ENCODE data around the gene GIT1. TPM values are rescaled to one million over a fixed set of nuclear protein-coding genes. Genes with fewer than 3 reads are reported as not detected.
A peak's percentile ranks its signal among the peaks of the same experiment; 100 is the strongest.

The GIT1 gene
- total RNA-seq, 1 experiment from 2014 or later = 16.8 TPM

DNA sequence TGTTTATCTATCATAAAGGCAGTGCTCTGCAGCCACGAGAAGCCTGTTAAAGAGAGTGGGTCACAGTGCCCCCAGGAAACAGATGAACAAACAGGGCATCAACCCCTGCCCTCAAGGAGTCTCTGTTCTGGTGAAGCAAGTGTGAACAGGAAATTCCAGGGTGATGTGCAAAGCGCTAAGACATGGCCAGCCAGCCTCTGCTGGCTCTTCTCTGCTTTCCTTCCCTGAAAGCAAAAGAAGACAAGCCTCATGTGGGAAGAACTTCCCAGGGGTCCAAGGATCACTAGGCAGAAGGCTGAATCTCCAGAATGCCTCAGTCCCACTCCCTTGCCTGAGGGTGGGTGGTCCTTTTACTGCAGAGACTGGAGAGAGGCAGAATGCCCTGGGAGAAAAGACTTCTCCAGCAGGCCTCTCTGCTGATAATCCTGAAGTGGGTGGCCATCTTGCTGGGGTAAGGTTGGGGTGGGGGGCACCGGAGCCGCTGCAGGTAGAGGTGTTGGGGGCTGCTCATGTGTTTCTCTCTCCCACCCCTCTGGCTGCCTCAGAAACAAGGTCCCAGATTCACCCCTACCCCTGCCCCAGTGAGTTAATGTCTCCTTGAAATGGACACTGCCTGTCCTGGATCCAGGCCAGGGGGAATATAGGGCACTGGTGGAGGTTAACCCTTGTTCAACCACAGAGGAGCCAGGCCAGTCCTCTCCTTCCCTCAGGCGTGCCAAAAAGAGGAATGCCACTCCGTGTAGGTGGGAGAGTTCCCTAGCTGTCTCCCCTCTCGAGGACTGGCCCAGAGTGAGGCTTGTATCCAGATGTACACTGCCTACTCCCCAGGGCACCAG lies 5.9 kb upstream of the GIT1 start:
- H3K9me3 ChIP-seq (replicated peaks) = no peaks in the 10 kb centered on the region
- no peak overlapping the region for H3K4me3 ChIP-seq
- H3K4me1 ChIP-seq (replicated peaks) = peaks cover 43% of the 10 kb centered on the region
- H3K27me3 ChIP-seq (replicated peaks) = no peaks in the 10 kb centered on the region
- no peak overlapping the region for H3K27ac ChIP-seq
- DNase-seq (ENCODE audit: low read depth in 1 of 2, low spot score in 2 of 2) = no peak
- 0 out of 2 replicates have a peak, but pooled peaks cover 2% of the 10 kb centered on the region for H3K36me3 ChIP-seq

DNA sequence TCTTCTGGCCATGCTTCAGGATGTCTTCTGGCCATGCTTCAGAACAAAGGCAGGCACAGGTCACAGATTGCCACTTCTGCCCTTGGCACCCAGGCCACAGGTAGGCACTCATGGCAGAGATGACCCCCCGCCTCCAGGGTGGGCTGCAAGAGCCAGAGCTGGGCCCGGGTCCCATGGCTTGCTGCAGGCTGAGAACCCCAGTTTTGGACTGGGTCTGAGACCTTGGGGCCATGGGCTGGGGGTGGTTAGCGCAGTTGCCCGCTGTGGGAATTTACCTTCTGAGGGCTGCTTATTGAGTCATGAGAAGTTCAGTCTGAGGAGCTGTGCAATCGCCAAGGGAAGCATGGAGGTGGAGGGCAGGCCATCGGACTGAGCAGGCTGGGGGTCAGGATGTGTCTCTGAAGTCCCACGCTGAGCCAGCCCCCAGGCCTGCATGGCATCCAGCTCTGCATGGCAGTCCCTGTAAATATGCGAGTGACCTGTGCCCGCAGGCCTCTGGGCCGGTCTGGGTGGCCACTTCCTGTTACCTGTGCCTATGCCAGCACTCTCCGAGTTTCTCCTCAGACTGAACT lies 5.2 kb upstream of the GIT1 start:
- H3K27me3 ChIP-seq (replicated peaks) = no peaks in the 10 kb centered on the region
- 0 out of 2 replicates have a peak, but pooled peaks cover 2% of the 10 kb centered on the region for H3K36me3 ChIP-seq
- DNase-seq (ENCODE audit: low read depth in 1 of 2, low spot score in 2 of 2) = no peak
- H3K9me3 ChIP-seq (replicated peaks) = no peaks in the 10 kb centered on the region
- peaks cover 51% of the 10 kb centered on the region for H3K4me1 ChIP-seq (replicated peaks)
- no peak overlapping the region for H3K4me3 ChIP-seq
- H3K27ac ChIP-seq = no peak overlapping the region

DNA sequence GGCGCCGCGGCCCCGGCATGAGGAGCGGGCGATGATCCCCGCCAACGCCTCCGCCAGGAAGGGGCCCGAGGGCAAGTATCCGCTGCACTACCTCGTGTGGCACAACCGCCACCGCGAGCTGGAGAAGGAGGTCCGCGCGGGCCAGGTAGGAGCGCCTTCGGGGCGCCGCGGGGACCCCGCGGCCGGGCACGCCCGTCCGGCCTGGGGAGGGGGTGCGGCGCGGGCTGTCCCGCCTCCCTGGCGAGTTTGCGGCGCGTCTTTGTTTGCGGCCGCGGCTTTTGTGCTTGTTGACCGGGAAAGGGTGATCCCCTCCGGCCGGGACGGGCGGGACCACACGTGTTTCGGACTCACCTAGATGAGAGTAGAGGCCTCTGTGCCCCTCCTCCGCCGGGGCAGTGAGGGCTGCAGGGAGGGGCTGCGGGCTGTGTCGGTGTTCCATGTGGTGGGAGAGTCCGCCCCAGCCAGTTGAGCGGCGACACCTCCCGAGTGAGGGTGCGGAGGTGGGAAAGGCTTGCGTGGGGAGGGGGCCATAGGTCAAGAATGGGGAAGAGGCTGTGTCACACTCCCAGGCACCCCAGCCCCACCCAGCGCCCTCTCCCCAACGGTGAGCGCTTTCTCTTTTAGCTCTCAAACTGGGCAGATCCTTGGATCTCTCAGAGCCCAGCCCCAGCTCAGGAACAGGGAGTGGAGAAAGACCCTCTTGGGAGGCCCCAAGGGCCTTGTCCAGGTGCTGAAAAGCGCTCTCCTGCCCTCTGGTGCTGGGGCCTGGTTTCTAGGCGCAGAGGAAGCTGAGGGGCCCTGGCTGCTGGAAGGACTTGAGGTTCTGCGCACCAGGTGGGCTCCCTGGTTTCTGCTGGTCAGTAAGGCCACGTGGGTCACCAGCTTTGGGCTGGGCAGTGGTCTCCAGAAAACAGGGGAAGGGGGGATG lies 4.4 kb upstream of the GIT1 start:
- Histone ChIP-seq H3K9me3 (replicated peaks) (no peaks in the 10 kb centered on the region), H3K27me3 (replicated peaks) (no peaks in the 10 kb centered on the region), H3K27ac (no peak overlapping the region), H3K36me3 (peaks cover 4% of the 10 kb centered on the region; the same call in 1 of the 2 replicates), H3K4me3 (peak overlapping the region; percentile 57), H3K4me1 (replicated peaks) (peaks cover 52% of the 10 kb centered on the region)
- no peak for DNase-seq (ENCODE audit: low read depth in 1 of 2, low spot score in 2 of 2)

- Histone ChIP-seq H3K4me3 (peak within 1 kb of the TSS; percentile 57), H3K27ac (no peak within 1 kb of the TSS), H3K36me3 (peaks cover 9% of the 10 kb centered on the region; the same call in 1 of the 2 replicates), H3K4me1 (replicated peaks) (peaks cover 60% of the 10 kb centered on the region), H3K27me3 (replicated peaks) (no peaks in the 10 kb centered on the region), H3K9me3 (replicated peaks) (no peaks in the 10 kb centered on the region)
- DNase-seq (ENCODE audit: low read depth in 1 of 2, low spot score in 2 of 2) = no peak
Measured at GRCh38 chr17:29592850-29593551, 3.6 kb upstream of the GIT1 start, which contains the start of gene ANKRD13B. Gene ANKRD13B (plus strand): TSS chr17:29593132. CDS start chr17:29593622, 490 bp downstream.

GRCh38 chr17:29591737-29592608 lies 2.5 kb upstream of the GIT1 start:
- Histone ChIP-seq H3K4me3 (peak overlapping the region; percentile 3), H3K9me3 (replicated peaks) (no peaks in the 10 kb centered on the region), H3K27ac (no peak overlapping the region), H3K36me3 (peaks cover 9% of the 10 kb centered on the region; the same call in 1 of the 2 replicates), H3K27me3 (replicated peaks) (no peaks in the 10 kb centered on the region), H3K4me1 (replicated peaks) (peaks cover 64% of the 10 kb centered on the region)
- DNase-seq (ENCODE audit: low read depth in 1 of 2, low spot score in 2 of 2) = peak; percentile 90 to 91

DNA sequence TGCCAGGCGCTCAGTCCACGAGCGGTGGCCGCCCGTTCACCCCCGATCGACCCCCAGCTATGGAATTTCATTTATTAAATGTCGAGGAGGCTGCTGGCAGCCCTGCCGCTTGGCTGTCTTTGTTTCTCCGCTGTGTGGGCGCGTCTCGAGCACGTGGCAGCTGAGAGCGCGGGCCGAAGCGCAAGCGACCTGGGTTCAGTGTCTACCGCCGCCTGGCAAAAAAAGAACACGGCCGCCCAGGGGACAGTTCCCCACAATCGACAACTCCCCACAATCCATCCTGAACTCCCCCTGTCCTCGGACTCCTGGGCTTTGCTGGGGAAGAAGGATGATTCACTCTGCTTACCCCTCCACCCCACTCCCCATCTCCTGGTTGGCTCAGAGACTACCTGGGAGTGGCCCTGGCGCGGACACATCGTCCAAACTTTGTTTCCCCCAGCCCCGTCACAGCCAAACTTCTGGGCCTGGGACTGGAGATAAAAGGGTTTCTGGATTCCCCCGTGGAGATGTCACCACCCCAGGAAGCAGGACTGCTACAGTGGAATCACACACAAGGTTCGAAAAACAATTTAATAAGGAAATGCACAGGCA lies 1.8 kb upstream of the GIT1 start:
- Histone ChIP-seq H3K4me3 (peak overlapping the region; percentile 3), H3K36me3 (peaks cover 9% of the 10 kb centered on the region; the same call in 1 of the 2 replicates), H3K9me3 (replicated peaks) (no peaks in the 10 kb centered on the region), H3K4me1 (replicated peaks) (peaks cover 64% of the 10 kb centered on the region), H3K27me3 (replicated peaks) (no peaks in the 10 kb centered on the region), H3K27ac (no peak overlapping the region)
- no peak for DNase-seq (ENCODE audit: low read depth in 1 of 2, low spot score in 2 of 2)

- peaks cover 64% of the 10 kb centered on the region for H3K4me1 ChIP-seq (replicated peaks)
- no peaks in the 10 kb centered on the region for H3K27me3 ChIP-seq (replicated peaks)
- no peak overlapping the region for H3K27ac ChIP-seq
- no peaks in the 10 kb centered on the region for H3K9me3 ChIP-seq (replicated peaks)
- no peak for DNase-seq (ENCODE audit: low read depth in 1 of 2, low spot score in 2 of 2)
- peaks cover 9% of the 10 kb centered on the region; the same call in 1 of the 2 replicates for H3K36me3 ChIP-seq
- no peak overlapping the region for H3K4me3 ChIP-seq
Measured at GRCh38 chr17:29590411-29591145, 1.1 kb upstream of the GIT1 start.

DNA sequence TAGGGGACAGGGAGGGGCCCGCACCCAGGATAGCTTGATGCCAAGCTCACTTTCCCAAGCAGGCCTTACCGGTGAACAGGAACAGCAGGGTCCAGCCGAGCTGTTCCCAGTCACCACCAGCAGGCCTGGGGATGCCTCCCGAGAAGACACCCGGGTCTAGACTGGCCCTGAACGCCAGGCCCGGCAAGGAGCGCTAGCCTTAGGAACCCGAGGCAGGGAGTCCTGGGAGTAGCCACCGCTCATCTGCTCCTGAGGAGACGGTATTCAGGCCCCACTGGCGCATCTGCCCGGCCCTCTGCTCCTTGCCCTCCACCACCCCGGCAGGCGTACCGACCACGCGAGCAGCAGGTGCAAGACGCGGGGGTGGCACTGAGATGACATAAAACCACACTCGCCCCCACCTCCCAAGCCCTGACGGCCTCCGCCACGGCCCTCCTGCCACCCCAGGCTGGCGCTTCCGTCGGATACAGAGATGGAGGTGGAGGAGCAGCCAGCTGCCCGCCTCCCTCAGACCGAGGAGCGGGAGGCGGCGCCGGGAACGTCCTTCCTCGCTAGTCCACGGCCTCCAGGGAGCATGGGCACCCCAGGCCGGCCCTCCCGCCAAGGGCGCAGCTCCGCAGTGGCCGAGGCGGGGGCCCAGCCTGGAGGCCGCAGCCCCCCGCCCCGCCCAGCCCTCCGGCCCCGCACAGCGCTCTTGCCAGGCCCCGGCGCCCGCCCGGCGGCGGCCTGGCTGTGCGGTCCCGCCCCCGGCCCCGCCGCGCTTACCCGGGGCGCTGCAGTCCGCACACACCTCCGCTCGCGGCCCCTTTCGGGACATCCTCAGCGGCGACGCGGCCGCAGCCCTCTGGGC lies 661 bp downstream of the GIT1 start:
- Histone ChIP-seq H3K9me3 (replicated peaks) (no peaks in the 10 kb centered on the region), H3K4me1 (replicated peaks) (peaks cover 51% of the 10 kb centered on the region)
- DNase-seq (ENCODE audit: low read depth in 1 of 2, low spot score in 2 of 2) = peak in 1 of 2 experiments; percentile 28

GRCh38 chr17:29588017-29588561 lies 1.4 kb downstream of the GIT1 start:
- peaks cover 12% of the 10 kb centered on the region for H3K36me3 ChIP-seq
- H3K27me3 ChIP-seq (replicated peaks) = no peaks in the 10 kb centered on the region
- no peak for DNase-seq (ENCODE audit: low read depth in 1 of 2, low spot score in 2 of 2)
- H3K27ac ChIP-seq = no peak overlapping the region
- no peaks in the 10 kb centered on the region for H3K9me3 ChIP-seq (replicated peaks)
- H3K4me3 ChIP-seq = peak overlapping the region; percentile 80
- H3K4me1 ChIP-seq (replicated peaks) = peaks cover 48% of the 10 kb centered on the region

More for the DNA sequence above, 661 bp downstream of the GIT1 start:
- Histone ChIP-seq H3K36me3 (peaks cover 10% of the 10 kb centered on the region), H3K4me3 (peak overlapping the region; percentile 80), H3K27me3 (replicated peaks) (no peaks in the 10 kb centered on the region), H3K27ac (no peak overlapping the region)

- Histone ChIP-seq H3K27ac (no peak overlapping the region), H3K4me3 (no peak overlapping the region), H3K4me1 (replicated peaks) (peaks cover 44% of the 10 kb centered on the region), H3K27me3 (replicated peaks) (no peaks in the 10 kb centered on the region), H3K36me3 (peaks cover 12% of the 10 kb centered on the region), H3K9me3 (replicated peaks) (no peaks in the 10 kb centered on the region)
- no peak for DNase-seq (ENCODE audit: low read depth in 1 of 2, low spot score in 2 of 2)
Measured at GRCh38 chr17:29587591-29587990, 1.9 kb downstream of the GIT1 start.
